GM12878 (cell line): ENCODE measurements around the gene ARMC9. TPM values are rescaled to one million over a fixed set of nuclear protein-coding genes. Genes with fewer than 3 reads are reported as not detected.

ENCODE experiments used
- ATF2 ChIP-seq: IDR thresholded peaks from 2 replicates; pipeline ENCODE4 v1.6.1; 2012; ENCODE audit warnings: low read length, inconsistent platforms
- BRCA1 ChIP-seq: IDR thresholded peaks from 2 replicates; pipeline ENCODE4 v1.6.1; 2011; ENCODE audit warnings: low read depth, low read length, improper control_type of control experiment
- CBX3 ChIP-seq: fragments of 200-600 bp; sonication (generic); IDR thresholded peaks from 2 replicates; pipeline ENCODE4 v1.6.1; 2016; ENCODE audit warnings: low read depth, borderline replicate concordance
- CREM ChIP-seq: IDR thresholded peaks from 2 replicates; pipeline ENCODE4 v1.6.1; 2014; ENCODE audit warnings: antibody characterized with exemption, low read depth
- E2F4 ChIP-seq: IDR thresholded peaks from 2 replicates; pipeline ENCODE4 v1.6.1; 2012; ENCODE audit warnings: low read depth, low read length, improper control_type of control experiment
- EP300 ChIP-seq, 2 experiments: fragments of 150-350 bp in 1 of 2; IDR thresholded peaks; 2 replicates each; pipeline ENCODE4 v1.6.1; 2011 to 2012; ENCODE audit warnings: low read depth in 2 of 2, low read length in 2 of 2, borderline replicate concordance in 1 of 2, improper control_type of control experiment in 1 of 2, inconsistent platforms in 1 of 2; ENCODE audit not compliant: control insufficient read depth in 1 of 2
- FOXK2 ChIP-seq: fragments of 450-650 bp; IDR thresholded peaks from 2 replicates; pipeline ENCODE4 v1.6.1; 2017; ENCODE audit warnings: mild to moderate bottlenecking, moderate library complexity
- IKZF1 ChIP-seq: fragments of 450-650 bp; conservative IDR thresholded peaks from 2 replicates; pipeline ENCODE4 v1.6.1; 2017; ENCODE audit warnings: antibody characterized with exemption, mild to moderate bottlenecking
- IKZF2 ChIP-seq, 2 experiments: fragments of 450-650 bp; IDR thresholded peaks; 2 replicates each; pipeline ENCODE4 v1.6.1; 2017; ENCODE audit warnings: mild to moderate bottlenecking in 2 of 2, moderate library complexity in 2 of 2
- IRF3 ChIP-seq: fragments of 450-650 bp; IDR thresholded peaks from 2 replicates; pipeline ENCODE4 v1.6.1; 2014; ENCODE audit warnings: mild to moderate bottlenecking
- MTA3 ChIP-seq: IDR thresholded peaks from 2 replicates; pipeline ENCODE4 v1.6.1; 2012; ENCODE audit warnings: low read length, inconsistent platforms, borderline replicate concordance
- NKRF ChIP-seq: fragments of 450-650 bp; conservative IDR thresholded peaks from 2 replicates; pipeline ENCODE4 v1.6.1; 2017; ENCODE audit warnings: mild to moderate bottlenecking, moderate library complexity
- NR2C2 ChIP-seq: IDR thresholded peaks from 2 replicates; pipeline ENCODE4 v1.6.1; 2011; ENCODE audit warnings: borderline replicate concordance, low read depth; ENCODE audit not compliant: control insufficient read depth, insufficient read length
- PKNOX1 ChIP-seq: fragments of 450-650 bp; IDR thresholded peaks from 2 replicates; pipeline ENCODE4 v1.6.1; 2016; ENCODE audit warnings: mild to moderate bottlenecking
- POLR2A ChIP-seq: IDR thresholded peaks from 2 replicates; pipeline ENCODE4 v1.6.1; 2011; ENCODE audit warnings: low read depth, mild to moderate bottlenecking, low read length
- POLR2AphosphoS5 ChIP-seq: IDR thresholded peaks from 2 replicates; pipeline ENCODE4 v1.6.1; 2011; ENCODE audit warnings: mild to moderate bottlenecking, low read length, inconsistent platforms
- RB1 ChIP-seq: fragments of 450-650 bp; formaldehyde crosslinking; IDR thresholded peaks from 2 replicates; pipeline ENCODE4 v1.6.1; 2017; ENCODE audit warnings: mild to moderate bottlenecking, borderline replicate concordance
- RCOR1 ChIP-seq: conservative IDR thresholded peaks from 2 replicates; pipeline ENCODE4 v1.6.1; 2012; ENCODE audit warnings: low read depth, low read length, improper control_type of control experiment
- SIX5 ChIP-seq: IDR thresholded peaks from 2 replicates; pipeline ENCODE4 v1.6.1; 2011; ENCODE audit warnings: mild to moderate bottlenecking, low read depth, low read length, moderate library complexity; ENCODE audit not compliant: severe bottlenecking
- SUZ12 ChIP-seq: fragments of 200-600 bp; sonication (generic); IDR thresholded peaks from one replicate; pipeline ENCODE4 v1.6.1; 2018; ENCODE audit warnings: antibody characterized with exemption, mild to moderate bottlenecking; ENCODE audit not compliant: unreplicated experiment
- TCF3 ChIP-seq: IDR thresholded peaks from 2 replicates; pipeline ENCODE4 v1.6.1; 2012; ENCODE audit warnings: low read depth, mild to moderate bottlenecking, low read length, borderline replicate concordance; ENCODE audit not compliant: insufficient read depth
- ZNF207 ChIP-seq: fragments of 450-650 bp; IDR thresholded peaks from 2 replicates; pipeline ENCODE4 v1.6.1; 2014; ENCODE audit warnings: antibody characterized with exemption, mild to moderate bottlenecking, borderline replicate concordance
- ZNF217 ChIP-seq: fragments of 450-650 bp; IDR thresholded peaks from 2 replicates; pipeline ENCODE4 v1.6.1; 2017; ENCODE audit warnings: antibody characterized with exemption, mild to moderate bottlenecking
- ZNF274 ChIP-seq: IDR thresholded peaks from one replicate; pipeline ENCODE4 v1.8.0; 2011; ENCODE audit not compliant: insufficient read length, insufficient read depth
- ZNF622 ChIP-seq: fragments of 450-650 bp; IDR thresholded peaks from 2 replicates; pipeline ENCODE4 v1.6.1; 2017; ENCODE audit warnings: mild to moderate bottlenecking, inconsistent platforms
- polyA plus RNA-seq, 11 experiments: library from polyadenylated mRNA; depleted of rRNA in 4 of 11; unstranded in 6 of 11; stranded (reverse) in 5 of 11; fragments of >200 nt; fragmentation: Nextera tagmentation in 4 of 11; fragmentation: Illumina TruSeq in 1 of 11; extraction: Ambion mirVana in 4 of 11; extraction: Trizol in 1 of 11; gene quantifications; 1 replicate in 1 of 11; 2 replicates in 10 of 11; pipeline versions ENCODE4 v1.2.1 to v1.2.3, GENCODE V29; 2011 to 2016; ENCODE audit warnings: inconsistent platforms in 2 of 11, missing spikeins in 2 of 11, low read depth in 1 of 11
- total RNA-seq, 4 experiments: library from RNA; depleted of rRNA in 3 of 4; stranded (reverse); fragments of >200 nt in 3 of 4; fragmentation: Illumina TruSeq in 1 of 4; extraction: Trizol in 1 of 4; gene quantifications; 2 replicates each; pipeline versions ENCODE4 v1.2.1 to v1.2.3, GENCODE V29; 2013 to 2021

The ARMC9 gene
- total and polyA plus RNA-seq, 10 of the 15 experiments (the other 5 are each of a cell fraction or from before 2014, with no cell fraction given): 3.8 to 21.8 (median 10.4) TPM

GRCh38 chr2:231361701-231362554 is 163.5 kb downstream of the ARMC9 start (continued):
- TF ChIP-seq SUZ12 (no peak), CBX3 (no peak), BRCA1 (no peak), RB1 (no peak), E2F4 (no peak), POLR2A (peak; percentile 35; the same call in 1 of the 2 replicates), ZNF217 (no peak), TCF3 (no peak), CREM (no peak), ZNF622 (no peak), RCOR1 (no peak), IKZF2 (IDR thresholded peaks at IDR 0.05) (no peak), ATF2 (no peak), EP300 (IDR thresholded peaks at IDR 0.05; ENCODE audit: borderline replicate concordance in 1 of 2, control insufficient read depth in 1 of 2, low read depth in 2 of 2, low read length in 2 of 2) (no peak), NR2C2 (no peak), POLR2AphosphoS5 (peak; percentile 62; the same call in 1 of the 2 replicates), IRF3 (no peak), IKZF1 (peak; percentile 43), ZNF207 (no peak), NKRF (no peak), ZNF274 (no peak), PKNOX1 (no peak), MTA3 (no peak), FOXK2 (no peak), SIX5 (no peak)
